Non-pigmented ciliary epithelial cell (primary cell): Measurements from ENCODE around the gene KDM4C.

Experiments used
- DNase-seq: peaks from one replicate; pipeline ENCODE4 v3.0.0-alpha.2; 2010; ENCODE audit warnings: low read depth

Gene KDM4C

GRCh38 chr9:7097785-7098752 is 340.3 kb downstream of the KDM4C start:
- DNase-seq: no peak

GRCh38 chr9:7103367-7103766 is 345.6 kb downstream of the KDM4C start:
- no peak for DNase-seq

- DNase-seq: no peak
These were observed 346.0 kb downstream of the KDM4C start for GRCh38 chr9:7103771-7104170.

- DNase-seq: no peak
These were observed 346.9 kb downstream of the KDM4C start for GRCh38 chr9:7104625-7105024.

GRCh38 chr9:7105095-7105494 is 347.3 kb downstream of the KDM4C start:
- no peak for DNase-seq

- DNase-seq: no peak
These were observed 351.2 kb downstream of the KDM4C start for GRCh38 chr9:7108936-7109335.

GRCh38 chr9:7111413-7111812 is 353.6 kb downstream of the KDM4C start:
- no peak for DNase-seq

- no peak for DNase-seq
These were observed 357.8 kb downstream of the KDM4C start for GRCh38 chr9:7115606-7116005.

- DNase-seq: no peak
These were observed 360.1 kb downstream of the KDM4C start for GRCh38 chr9:7117676-7118561.

- DNase-seq: no peak
These were observed 360.9 kb downstream of the KDM4C start for GRCh38 chr9:7118633-7119032.

- no peak for DNase-seq
These were observed 361.8 kb downstream of the KDM4C start for GRCh38 chr9:7119612-7120011.

GRCh38 chr9:7121055-7121454 is 363.3 kb downstream of the KDM4C start:
- DNase-seq: no peak

- no peak for DNase-seq
These were observed 363.9 kb downstream of the KDM4C start for GRCh38 chr9:7121664-7122063.

GRCh38 chr9:7123743-7124142 is 366.0 kb downstream of the KDM4C start:
- no peak for DNase-seq

- DNase-seq: no peak
These were observed 367.5 kb downstream of the KDM4C start for GRCh38 chr9:7125231-7125630.

GRCh38 chr9:7129391-7129790 is 371.6 kb downstream of the KDM4C start:
- no peak for DNase-seq

- DNase-seq: no peak
These were observed 372.6 kb downstream of the KDM4C start for GRCh38 chr9:7130266-7130820.

- no peak for DNase-seq
These were observed 374.8 kb downstream of the KDM4C start for GRCh38 chr9:7132605-7133004.

- no peak for DNase-seq
These were observed 378.0 kb downstream of the KDM4C start for GRCh38 chr9:7135735-7136134.

- no peak for DNase-seq
These were observed 379.3 kb downstream of the KDM4C start for GRCh38 chr9:7137040-7137439.

- no peak for DNase-seq
These were observed 379.8 kb downstream of the KDM4C start for GRCh38 chr9:7137571-7137970.

- DNase-seq: no peak
These were observed 382.1 kb downstream of the KDM4C start for GRCh38 chr9:7139886-7140285.

- no peak for DNase-seq
These were observed 382.6 kb downstream of the KDM4C start for GRCh38 chr9:7140401-7140800.
